ENCODE measurements around the gene SURF4. TPM values are rescaled to one million over a fixed set of nuclear protein-coding genes. Genes with fewer than 3 reads are reported as not detected.

SURF4 gene
- polyA plus RNA-seq (2011; rRNA removed) (259 and 401 TPM in 2 replicates), polyA minus RNA-seq (2011; rRNA and poly(A)+ RNA removed) (243 and 281 TPM in 2 replicates)

GRCh38 chr9:133375724-133376654, at the start of gene SURF4, which contains the start of gene STKLD1:
Gene SURF4, minus strand, starts transcription at chr9:133376060. Its CDS starts 91 bp downstream, at chr9:133375969.
Gene STKLD1, plus strand, starts transcription at chr9:133376366. Its CDS starts 108 bp downstream, at chr9:133376474.
- peak; percentile 69 for DNase-seq (ENCODE audit: low read depth)
- TF ChIP-seq, protein P1, sequence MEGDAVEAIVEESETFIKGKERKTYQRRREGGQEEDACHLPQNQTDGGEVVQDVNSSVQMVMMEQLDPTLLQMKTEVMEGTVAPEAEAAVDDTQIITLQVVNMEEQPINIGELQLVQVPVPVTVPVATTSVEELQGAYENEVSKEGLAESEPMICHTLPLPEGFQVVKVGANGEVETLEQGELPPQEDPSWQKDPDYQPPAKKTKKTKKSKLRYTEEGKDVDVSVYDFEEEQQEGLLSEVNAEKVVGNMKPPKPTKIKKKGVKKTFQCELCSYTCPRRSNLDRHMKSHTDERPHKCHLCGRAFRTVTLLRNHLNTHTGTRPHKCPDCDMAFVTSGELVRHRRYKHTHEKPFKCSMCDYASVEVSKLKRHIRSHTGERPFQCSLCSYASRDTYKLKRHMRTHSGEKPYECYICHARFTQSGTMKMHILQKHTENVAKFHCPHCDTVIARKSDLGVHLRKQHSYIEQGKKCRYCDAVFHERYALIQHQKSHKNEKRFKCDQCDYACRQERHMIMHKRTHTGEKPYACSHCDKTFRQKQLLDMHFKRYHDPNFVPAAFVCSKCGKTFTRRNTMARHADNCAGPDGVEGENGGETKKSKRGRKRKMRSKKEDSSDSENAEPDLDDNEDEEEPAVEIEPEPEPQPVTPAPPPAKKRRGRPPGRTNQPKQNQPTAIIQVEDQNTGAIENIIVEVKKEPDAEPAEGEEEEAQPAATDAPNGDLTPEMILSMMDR (IDR thresholded peaks at IDR 0.05; ENCODE audit: insufficient read depth, low read depth, low read length): no peak
- Histone ChIP-seq H3K4me3 (ENCODE audit: low read depth, low read length) (peak within 1 kb of the TSS; percentile 79), H3K27me3 (ENCODE audit: control insufficient read depth, insufficient read depth, low read length) (no peaks in the 10 kb centered on the region), H3K36me3 (ENCODE audit: control insufficient read depth, insufficient read depth, low read length) (peaks cover 10% of the 10 kb centered on the region)
- ChIA-PET POLR2A (no interaction called here), CTCF (interaction anchor here (1.6 kb wide), 1 partner anchor 34 kb away, joined by 3 read pairs; no protein-coding TSS in a partner anchor)

GRCh38 chr9:133425049-133425632, 49.3 kb upstream of the SURF4 start:
- no peak for DNase-seq (ENCODE audit: low read depth)
- CTCF ChIA-PET: interaction anchor here (1.1 kb wide), 1 partner anchor 19 kb away, joined by 3 read pairs; no protein-coding TSS in a partner anchor
- Histone ChIP-seq H3K27me3 (ENCODE audit: control insufficient read depth, insufficient read depth, low read length) (peaks cover 9% of the 10 kb centered on the region), H3K4me3 (ENCODE audit: low read depth, low read length) (no peak overlapping the region), H3K36me3 (ENCODE audit: control insufficient read depth, insufficient read depth, low read length) (no peaks in the 10 kb centered on the region)
- POLR2A ChIA-PET: no interaction called here
- TF ChIP-seq, protein P1 (IDR thresholded peaks at IDR 0.05; ENCODE audit: insufficient read depth, low read depth, low read length): no peak

DNA sequence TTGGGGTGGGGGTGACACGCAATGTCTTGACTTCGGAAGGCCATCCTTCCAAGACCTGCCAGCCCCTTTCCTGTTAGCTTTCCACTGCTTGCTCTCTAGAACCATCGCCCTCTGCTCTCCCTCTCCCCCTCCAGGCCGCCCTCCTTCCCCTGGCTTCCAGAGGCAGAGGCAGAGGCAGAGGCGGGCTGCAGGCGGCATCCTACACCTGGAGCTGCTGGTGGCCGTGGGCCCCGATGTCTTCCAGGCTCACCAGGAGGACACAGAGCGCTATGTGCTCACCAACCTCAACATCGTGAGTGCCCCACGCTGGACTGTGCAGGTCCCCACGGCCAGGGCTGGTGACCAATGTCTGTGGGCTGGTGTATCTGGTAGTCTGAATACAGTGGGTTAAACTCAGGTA, 48.3 kb upstream of the SURF4 start:
- POLR2A ChIA-PET: no interaction called here
- H3K36me3 ChIP-seq (ENCODE audit: control insufficient read depth, insufficient read depth, low read length): no peaks in the 10 kb centered on the region
- no peak overlapping the region for H3K4me3 ChIP-seq (ENCODE audit: low read depth, low read length)
- H3K27me3 ChIP-seq (ENCODE audit: control insufficient read depth, insufficient read depth, low read length): peaks cover 8% of the 10 kb centered on the region
- DNase-seq (ENCODE audit: low read depth): no peak
- CTCF ChIA-PET: no interaction called here
- TF ChIP-seq, protein P1 (IDR thresholded peaks at IDR 0.05; ENCODE audit: insufficient read depth, low read depth, low read length): no peak

- H3K27me3 ChIP-seq (ENCODE audit: control insufficient read depth, insufficient read depth, low read length): peaks cover 7% of the 10 kb centered on the region
- no peaks in the 10 kb centered on the region for H3K36me3 ChIP-seq (ENCODE audit: control insufficient read depth, insufficient read depth, low read length)
- TF ChIP-seq, protein P1 (IDR thresholded peaks at IDR 0.05; ENCODE audit: insufficient read depth, low read depth, low read length): no peak
- no peak overlapping the region for H3K4me3 ChIP-seq (ENCODE audit: low read depth, low read length)
- DNase-seq (ENCODE audit: low read depth): no peak
- POLR2A ChIA-PET: interaction anchor here (0.7 kb wide), 1 partner anchor 76 kb away, joined by 4 read pairs; the partner anchor contains the start of gene MED22
- CTCF ChIA-PET: no interaction called here
Measured at GRCh38 chr9:133423216-133423615, 47.4 kb upstream of the SURF4 start.
